HepG2 (cell line): ENCODE results near the gene KLHL7. TPM values are rescaled to one million over a fixed set of nuclear protein-coding genes. Genes with fewer than 3 reads are reported as not detected.

Experiments
- ADNP ChIP-seq: sonication (generic); formaldehyde crosslinking; IDR thresholded peaks from 2 replicates; pipeline ENCODE4 v1.4.0; 2020; ENCODE audit warnings: missing genetic modification reagents
- CCAR2 ChIP-seq: fragments of 200-400 bp; formaldehyde crosslinking; optimal IDR thresholded peaks from 2 replicates; pipeline ENCODE3; 2018; ENCODE audit warnings: low read depth, mild to moderate bottlenecking, low read length, moderate library complexity
- CHD2 ChIP-seq: IDR thresholded peaks from 2 replicates; pipeline ENCODE4 v1.6.1; 2011; ENCODE audit warnings: low read depth, low read length, improper control_type of control experiment
- ELF1 ChIP-seq: sonication (generic); formaldehyde crosslinking; IDR thresholded peaks from 2 replicates; pipeline ENCODE4 v1.4.0; 2020; ENCODE audit warnings: missing genetic modification reagents
- ERF ChIP-seq: IDR thresholded peaks from 2 replicates; pipeline ENCODE4 v1.6.1; 2018; ENCODE audit warnings: missing biosample characterization, missing genetic modification reagents
- FIP1L1 ChIP-seq: fragments of 200-400 bp; formaldehyde crosslinking; IDR thresholded peaks from 2 replicates; pipeline ENCODE4 v1.6.1; 2018; ENCODE audit warnings: low read depth, mild to moderate bottlenecking, low read length, moderate library complexity, borderline replicate concordance; ENCODE audit not compliant: insufficient read depth
- FLYWCH1 ChIP-seq: sonication (generic); formaldehyde crosslinking; IDR thresholded peaks from 2 replicates; pipeline ENCODE4 v1.8.1; 2023; ENCODE audit warnings: mild to moderate bottlenecking, missing genetic modification reagents
- HOXA5 ChIP-seq: sonication (generic); formaldehyde crosslinking; IDR thresholded peaks from 2 replicates; pipeline ENCODE4 v1.4.0; 2020; ENCODE audit warnings: missing genetic modification reagents
- KAT7 ChIP-seq: IDR thresholded peaks from 2 replicates; pipeline ENCODE4 v1.6.1; 2018; ENCODE audit warnings: borderline replicate concordance, missing compliant biosample characterization
- KLF13 ChIP-seq: sonication (generic); formaldehyde crosslinking; IDR thresholded peaks from 2 replicates; pipeline ENCODE4 v1.4.0; 2020; ENCODE audit warnings: mild to moderate bottlenecking, missing genetic modification reagents
- MYC ChIP-seq: sonication (generic); formaldehyde crosslinking; IDR thresholded peaks from 2 replicates; pipeline ENCODE4 v1.9.0; 2021; ENCODE audit warnings: missing genetic modification reagents, borderline replicate concordance
- NFKB2 ChIP-seq: sonication (generic); formaldehyde crosslinking; IDR thresholded peaks from 2 replicates; pipeline ENCODE4 v1.4.0; 2020; ENCODE audit warnings: missing genetic modification reagents, borderline replicate concordance
- POLR2A ChIP-seq, 2 experiments: IDR thresholded peaks; 2 replicates each; pipeline ENCODE4 v1.6.1; 2011; ENCODE audit warnings: low read depth in 2 of 2, low read length in 2 of 2, mild to moderate bottlenecking in 1 of 2, moderate library complexity in 1 of 2; ENCODE audit not compliant: insufficient read depth in 1 of 2
- RBM39 ChIP-seq: fragments of 200-400 bp; formaldehyde crosslinking; IDR thresholded peaks from one replicate; pipeline ENCODE4 v1.6.1; 2018; ENCODE audit warnings: antibody characterized with exemption, mild to moderate bottlenecking, low read depth, low read length; ENCODE audit not compliant: poor library complexity, severe bottlenecking
- REPIN1 ChIP-seq: sonication (generic); formaldehyde crosslinking; IDR thresholded peaks from 2 replicates; pipeline ENCODE4 v1.8.0; 2022; ENCODE audit warnings: missing genetic modification reagents, low read depth, mild to moderate bottlenecking, borderline replicate concordance
- SMC3 ChIP-seq: IDR thresholded peaks from 2 replicates; pipeline ENCODE4 v1.6.1; 2011; ENCODE audit warnings: low read length, improper control_type of control experiment
- TAF1 ChIP-seq: sonication (generic); formaldehyde crosslinking; IDR thresholded peaks from 2 replicates; pipeline ENCODE4 v1.4.0; 2020; ENCODE audit warnings: missing genetic modification reagents
- TEAD3 ChIP-seq: optimal IDR thresholded peaks from 2 replicates; pipeline ENCODE3; 2016; ENCODE audit warnings: borderline replicate concordance
- ZNF329 ChIP-seq: sonication (generic); formaldehyde crosslinking; IDR thresholded peaks from 2 replicates; pipeline ENCODE4 v1.9.0; 2021; ENCODE audit warnings: low read depth, mild to moderate bottlenecking, missing genetic modification reagents
- ZNF343 ChIP-seq: sonication (generic); formaldehyde crosslinking; IDR thresholded peaks from 2 replicates; pipeline ENCODE4 v1.4.0; 2020; ENCODE audit warnings: mild to moderate bottlenecking, missing genetic modification reagents
- ZNF414 ChIP-seq: sonication (generic); formaldehyde crosslinking; IDR thresholded peaks from 2 replicates; pipeline ENCODE4 v1.5.0; 2020; ENCODE audit warnings: missing genetic modification reagents
- ZNF446 ChIP-seq: sonication (generic); formaldehyde crosslinking; IDR thresholded peaks from 2 replicates; pipeline ENCODE4 v1.5.0; 2020; ENCODE audit warnings: mild to moderate bottlenecking, missing genetic modification reagents
- ZNF484 ChIP-seq: sonication (generic); formaldehyde crosslinking; IDR thresholded peaks from 2 replicates; pipeline ENCODE4 v1.5.1; 2020; ENCODE audit warnings: mild to moderate bottlenecking, low read depth, missing genetic modification reagents, borderline replicate concordance
- polyA plus RNA-seq, 8 experiments: library from polyadenylated mRNA; depleted of rRNA in 3 of 8; stranded (reverse) in 7 of 8; unstranded in 1 of 8; fragments of >200 nt; fragmentation: Illumina TruSeq in 4 of 8; extraction: Trizol in 4 of 8; gene quantifications; 2 replicates each; pipeline versions ENCODE4 v1.2.1 to v1.2.3, GENCODE V29; 2011 to 2016; ENCODE audit warnings: low read depth in 4 of 8, missing spikeins in 1 of 8, mixed read lengths in 1 of 8; ENCODE audit not compliant: insufficient read depth in 1 of 8
- total RNA-seq, 5 experiments: library from RNA; depleted of rRNA; stranded (reverse); fragments of >200 nt; fragmentation: Illumina TruSeq; extraction: Trizol; gene quantifications; 2 replicates each; pipeline ENCODE4 v1.2.3, GENCODE V29; 2016; ENCODE audit warnings: low read depth in 1 of 5
- TF ChIP-seq, protein P1 (sequence below): sonication (generic); formaldehyde crosslinking; IDR thresholded peaks from 2 replicates; pipeline ENCODE4 v1.4.0; 2020; ENCODE audit warnings: missing genetic modification reagents
- TF ChIP-seq, protein P2 (sequence below): sonication (generic); formaldehyde crosslinking; IDR thresholded peaks from 2 replicates; pipeline ENCODE4 v1.4.0; 2020; ENCODE audit warnings: missing genetic modification reagents
- TF ChIP-seq, protein P3 (sequence below): sonication (generic); formaldehyde crosslinking; IDR thresholded peaks from 2 replicates; pipeline ENCODE4 v1.4.0; 2020; ENCODE audit warnings: missing genetic modification reagents, borderline replicate concordance

Gene KLHL7
- total and polyA plus RNA-seq, 2 of the 13 experiments (the other 11 are each of a cell fraction or from before 2014, with no cell fraction given) = 16.2 to 34.4 TPM

DNA sequence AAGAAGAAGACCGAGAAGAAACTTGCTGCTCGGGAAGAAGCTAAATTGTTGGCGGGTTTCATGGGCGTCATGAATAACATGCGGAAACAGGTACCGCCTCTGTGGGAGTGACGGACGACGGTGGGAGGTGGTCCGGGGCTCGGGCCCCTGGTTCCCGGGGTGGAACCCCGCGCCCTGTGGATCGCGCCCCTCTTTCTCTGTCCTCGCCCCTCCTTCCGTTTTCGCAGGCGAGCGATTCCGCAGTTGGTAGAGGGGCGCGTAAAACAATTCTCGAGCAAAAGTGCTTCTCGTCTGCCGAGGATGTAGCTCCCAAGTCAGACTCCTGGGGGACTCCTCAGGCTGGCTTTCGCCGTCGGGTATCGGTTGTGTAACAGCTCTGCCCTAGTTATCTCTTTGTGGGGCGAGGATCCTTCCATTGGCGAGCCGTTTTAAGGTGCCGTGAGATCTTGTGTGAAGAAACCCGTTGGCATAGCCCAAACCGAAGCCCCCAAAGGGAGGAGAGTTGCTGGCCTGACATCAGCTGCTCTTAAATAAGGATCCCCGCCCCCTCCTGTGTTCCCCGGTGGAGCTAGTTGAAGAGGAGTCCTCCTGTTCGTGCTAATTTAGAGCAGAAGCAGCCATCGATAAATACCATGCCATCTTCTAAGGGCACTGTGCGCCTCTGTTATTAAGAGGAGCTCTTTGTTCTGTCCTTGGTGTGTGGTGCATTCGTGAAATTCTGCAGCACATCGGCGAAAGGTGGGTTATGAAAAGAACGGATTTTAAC, 655 bp downstream of the KLHL7 start (continued):
- TF ChIP-seq, protein P1, sequence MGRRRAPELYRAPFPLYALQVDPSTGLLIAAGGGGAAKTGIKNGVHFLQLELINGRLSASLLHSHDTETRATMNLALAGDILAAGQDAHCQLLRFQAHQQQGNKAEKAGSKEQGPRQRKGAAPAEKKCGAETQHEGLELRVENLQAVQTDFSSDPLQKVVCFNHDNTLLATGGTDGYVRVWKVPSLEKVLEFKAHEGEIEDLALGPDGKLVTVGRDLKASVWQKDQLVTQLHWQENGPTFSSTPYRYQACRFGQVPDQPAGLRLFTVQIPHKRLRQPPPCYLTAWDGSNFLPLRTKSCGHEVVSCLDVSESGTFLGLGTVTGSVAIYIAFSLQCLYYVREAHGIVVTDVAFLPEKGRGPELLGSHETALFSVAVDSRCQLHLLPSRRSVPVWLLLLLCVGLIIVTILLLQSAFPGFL (CRISPR knock-in tag) = no peak
- TF ChIP-seq ADNP (CRISPR knock-in tag) (no peak), NFKB2 (no peak; the same call in 1 of the 2 replicates), ELF1 (no peak), KLF13 (CRISPR knock-in tag) (no peak), FLYWCH1 (CRISPR knock-in tag) (no peak), REPIN1 (CRISPR knock-in tag) (no peak), SMC3 (no peak), ZNF484 (CRISPR knock-in tag) (no peak), RBM39 (no peak), TEAD3 (no peak), TAF1 (CRISPR knock-in tag) (no peak), HOXA5 (CRISPR knock-in tag) (no peak), CCAR2 (no peak), FIP1L1 (no peak), ZNF414 (no peak), ERF (CRISPR knock-in tag) (no peak), POLR2A (IDR thresholded peaks at IDR 0.05; ENCODE audit: insufficient read depth in 1 of 2, low read depth in 2 of 2, low read length in 2 of 2) (no peak), ZNF446 (0 out of 2 replicates have a peak, but pooled peaks have one; percentile 64), ZNF329 (CRISPR knock-in tag) (no peak), MYC (CRISPR knock-in tag) (no peak), CHD2 (no peak), KAT7 (CRISPR knock-in tag) (no peak), ZNF343 (no peak)
- TF ChIP-seq, protein P2, sequence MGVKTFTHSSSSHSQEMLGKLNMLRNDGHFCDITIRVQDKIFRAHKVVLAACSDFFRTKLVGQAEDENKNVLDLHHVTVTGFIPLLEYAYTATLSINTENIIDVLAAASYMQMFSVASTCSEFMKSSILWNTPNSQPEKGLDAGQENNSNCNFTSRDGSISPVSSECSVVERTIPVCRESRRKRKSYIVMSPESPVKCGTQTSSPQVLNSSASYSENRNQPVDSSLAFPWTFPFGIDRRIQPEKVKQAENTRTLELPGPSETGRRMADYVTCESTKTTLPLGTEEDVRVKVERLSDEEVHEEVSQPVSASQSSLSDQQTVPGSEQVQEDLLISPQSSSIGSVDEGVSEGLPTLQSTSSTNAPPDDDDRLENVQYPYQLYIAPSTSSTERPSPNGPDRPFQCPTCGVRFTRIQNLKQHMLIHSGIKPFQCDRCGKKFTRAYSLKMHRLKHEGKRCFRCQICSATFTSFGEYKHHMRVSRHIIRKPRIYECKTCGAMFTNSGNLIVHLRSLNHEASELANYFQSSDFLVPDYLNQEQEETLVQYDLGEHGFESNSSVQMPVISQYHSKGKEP (CRISPR knock-in tag) = no peak
- TF ChIP-seq, protein P3, sequence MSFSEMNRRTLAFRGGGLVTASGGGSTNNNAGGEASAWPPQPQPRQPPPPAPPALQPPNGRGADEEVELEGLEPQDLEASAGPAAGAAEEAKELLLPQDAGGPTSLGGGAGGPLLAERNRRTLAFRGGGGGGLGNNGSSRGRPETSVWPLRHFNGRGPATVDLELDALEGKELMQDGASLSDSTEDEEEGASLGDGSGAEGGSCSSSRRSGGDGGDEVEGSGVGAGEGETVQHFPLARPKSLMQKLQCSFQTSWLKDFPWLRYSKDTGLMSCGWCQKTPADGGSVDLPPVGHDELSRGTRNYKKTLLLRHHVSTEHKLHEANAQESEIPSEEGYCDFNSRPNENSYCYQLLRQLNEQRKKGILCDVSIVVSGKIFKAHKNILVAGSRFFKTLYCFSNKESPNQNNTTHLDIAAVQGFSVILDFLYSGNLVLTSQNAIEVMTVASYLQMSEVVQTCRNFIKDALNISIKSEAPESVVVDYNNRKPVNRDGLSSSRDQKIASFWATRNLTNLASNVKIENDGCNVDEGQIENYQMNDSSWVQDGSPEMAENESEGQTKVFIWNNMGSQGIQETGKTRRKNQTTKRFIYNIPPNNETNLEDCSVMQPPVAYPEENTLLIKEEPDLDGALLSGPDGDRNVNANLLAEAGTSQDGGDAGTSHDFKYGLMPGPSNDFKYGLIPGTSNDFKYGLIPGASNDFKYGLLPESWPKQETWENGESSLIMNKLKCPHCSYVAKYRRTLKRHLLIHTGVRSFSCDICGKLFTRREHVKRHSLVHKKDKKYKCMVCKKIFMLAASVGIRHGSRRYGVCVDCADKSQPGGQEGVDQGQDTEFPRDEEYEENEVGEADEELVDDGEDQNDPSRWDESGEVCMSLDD (CRISPR knock-in tag) = peak; percentile 79; the same call in 1 of the 2 replicates
